GM21367 (cell line): ENCODE data around the gene RXRA.

Source experiments
- ATAC-seq: cut with Tn5 transposase; IDR thresholded peaks from one replicate; pipeline ENCODE4 v1.9.1; 2021; ENCODE audit not compliant: unreplicated experiment

RXRA gene

DNA sequence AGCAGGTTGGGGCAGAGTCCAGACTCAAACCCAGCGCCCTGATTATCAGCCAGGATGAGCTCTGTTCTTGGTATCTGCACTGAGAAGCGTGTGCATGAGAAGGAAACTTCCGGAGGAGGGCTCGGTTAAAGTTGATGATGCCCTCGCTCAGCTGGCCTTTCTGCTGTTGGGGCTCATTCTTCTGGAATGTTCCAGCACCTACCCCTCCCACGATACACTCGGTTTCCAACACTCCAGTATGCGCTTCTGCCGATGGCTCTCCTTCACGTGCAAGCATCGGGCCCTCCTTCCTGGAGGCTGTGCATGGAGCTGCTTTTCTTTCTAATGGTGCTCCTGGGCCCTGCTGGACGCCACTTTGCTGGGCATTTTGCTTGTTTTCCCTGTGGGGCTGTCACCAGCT is 134.0 kb downstream of the RXRA start:
- no peak for ATAC-seq

DNA sequence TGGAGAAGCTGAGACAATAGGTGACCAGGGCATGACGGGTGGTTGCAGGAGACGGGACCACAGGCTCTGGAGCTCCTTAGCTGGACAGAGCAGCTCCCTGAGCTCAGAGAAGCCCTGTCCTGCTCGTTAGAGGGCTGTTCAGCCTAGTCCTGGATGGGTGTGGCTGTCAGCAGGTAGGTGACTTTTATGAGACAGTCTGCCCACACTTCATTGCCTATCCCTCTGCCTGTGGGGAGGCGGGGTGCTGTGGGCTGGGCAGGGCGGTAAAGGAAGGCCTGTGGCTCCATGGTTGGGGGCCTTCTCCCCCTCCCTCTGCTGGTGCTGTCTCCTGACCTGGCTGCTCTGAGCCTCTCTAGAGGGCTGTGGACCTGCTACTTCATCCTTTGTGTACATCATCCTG is 134.6 kb downstream of the RXRA start:
- no peak for ATAC-seq

DNA sequence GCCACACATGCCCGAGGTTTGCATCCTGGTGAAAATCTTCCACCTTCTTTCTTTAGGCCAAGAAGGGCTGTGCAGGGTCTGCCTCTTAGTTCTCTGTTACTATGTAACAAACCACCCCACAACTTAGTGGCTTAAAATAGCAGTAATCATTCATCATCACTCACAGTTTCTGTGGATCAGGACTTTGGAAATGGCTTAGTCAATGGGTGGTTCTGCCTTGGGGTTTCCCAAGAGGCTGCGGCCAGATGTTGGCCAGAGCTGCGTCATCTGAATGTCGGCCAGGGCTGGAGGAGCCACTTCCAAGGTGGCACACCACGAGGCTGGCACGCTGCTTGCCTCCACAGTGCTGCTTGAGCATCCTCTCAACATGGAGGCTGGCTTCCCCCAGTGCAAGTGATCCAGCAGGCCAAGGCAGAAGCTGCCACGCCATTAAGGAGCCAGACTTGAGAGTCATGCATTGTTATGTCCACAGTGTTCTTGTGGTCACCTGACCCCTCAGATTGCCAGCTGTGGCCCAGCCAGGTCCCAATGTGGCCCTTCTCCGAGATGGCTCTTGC is 135.2 kb downstream of the RXRA start:
- no peak for ATAC-seq

DNA sequence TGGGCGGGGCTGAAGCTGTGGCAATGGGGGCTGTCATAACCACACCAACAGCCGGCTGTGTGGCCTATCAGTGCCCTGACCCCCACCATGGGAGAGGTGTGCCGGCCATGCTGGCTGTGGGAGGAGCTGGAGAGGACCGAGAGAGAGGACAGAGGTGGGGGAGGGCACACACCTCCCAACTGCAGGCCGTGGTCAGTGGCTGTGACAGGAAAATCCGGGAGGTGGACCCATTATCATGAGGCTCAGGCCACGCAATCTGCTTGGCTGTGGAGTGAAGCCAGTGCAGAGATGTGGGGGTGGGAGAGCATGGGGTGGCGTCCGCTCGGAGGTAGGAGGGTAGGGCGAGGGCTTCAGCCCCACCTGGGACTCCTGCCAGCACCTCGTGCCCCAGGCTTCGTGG is 136.1 kb downstream of the RXRA start:
- ATAC-seq: no peak

DNA sequence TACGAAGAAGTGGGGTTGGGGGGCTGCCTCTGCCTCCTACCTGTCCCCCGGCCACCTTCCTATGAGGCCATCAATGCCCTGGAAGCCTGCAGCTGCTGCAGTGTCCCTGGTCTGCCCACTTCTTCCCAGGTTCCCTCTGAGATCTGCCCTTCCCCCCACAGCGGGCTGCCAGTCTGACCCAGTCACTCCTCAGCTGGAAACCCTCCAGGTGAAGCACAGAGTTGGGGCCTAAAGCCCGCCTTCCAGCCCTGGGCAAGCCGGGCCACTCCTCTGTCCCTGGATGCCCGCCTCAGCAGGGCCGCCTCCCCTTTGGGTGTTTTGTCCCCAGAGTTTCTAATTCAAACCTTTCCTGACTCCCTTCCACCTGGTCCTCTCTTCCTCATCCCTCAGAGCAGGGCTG is 137.0 kb downstream of the RXRA start:
- no peak for ATAC-seq

DNA sequence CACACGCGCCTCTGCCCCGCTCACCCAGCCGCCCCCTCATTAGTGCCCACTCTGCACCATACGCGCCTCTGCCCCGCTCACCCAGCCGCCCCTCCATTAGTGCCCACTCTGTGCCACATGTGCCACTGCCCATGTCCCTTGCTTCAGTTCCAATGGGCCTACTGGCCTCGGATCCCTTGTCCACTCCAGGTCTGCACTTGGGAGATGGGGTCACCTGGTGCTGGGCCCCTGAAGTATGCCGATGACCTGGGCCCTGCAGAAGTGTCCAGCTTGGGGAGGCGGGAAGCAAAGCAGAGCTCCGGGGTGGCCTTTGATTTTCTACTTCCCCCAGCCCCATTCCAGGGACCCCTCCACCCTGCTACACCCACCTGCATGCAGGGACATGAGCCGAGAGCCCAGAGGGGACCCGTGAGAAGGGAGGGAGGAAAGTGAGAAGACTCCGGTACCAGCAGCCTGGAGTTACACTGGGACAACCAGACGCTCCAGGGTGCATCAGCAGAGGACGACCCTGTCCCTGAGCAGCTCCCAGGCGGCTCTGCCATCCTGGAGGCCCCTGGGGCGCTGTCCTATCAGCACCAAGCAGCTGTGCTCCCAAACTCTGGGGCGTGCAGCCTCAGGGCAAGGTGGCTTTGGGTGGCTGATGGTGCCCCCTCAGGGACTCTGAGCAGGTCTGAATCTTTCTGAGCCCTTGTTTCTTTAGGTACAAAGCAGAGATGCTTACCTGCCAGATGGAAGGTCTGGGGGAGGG is 140.8 kb downstream of the RXRA start:
- ATAC-seq: no peak

DNA sequence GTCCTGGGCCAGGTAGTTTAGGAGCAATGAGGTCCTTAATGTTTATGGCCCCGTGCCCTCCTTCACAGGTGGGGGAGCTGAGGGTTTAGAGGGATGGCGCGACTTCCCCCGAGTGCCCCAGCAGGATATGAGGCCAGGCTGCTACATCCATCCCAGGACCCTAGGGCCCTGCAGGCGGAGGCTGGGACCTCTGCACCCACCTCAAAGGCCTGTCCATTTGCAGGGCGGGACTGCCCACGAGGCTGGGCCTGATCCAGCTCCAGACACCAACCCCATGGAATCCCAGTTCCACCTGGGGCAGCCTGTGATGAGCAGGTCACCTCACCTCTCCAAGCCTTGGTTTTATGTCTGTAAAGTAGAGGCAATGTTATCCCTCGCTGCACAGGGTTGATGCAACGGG is 142.1 kb downstream of the RXRA start:
- no peak for ATAC-seq

DNA sequence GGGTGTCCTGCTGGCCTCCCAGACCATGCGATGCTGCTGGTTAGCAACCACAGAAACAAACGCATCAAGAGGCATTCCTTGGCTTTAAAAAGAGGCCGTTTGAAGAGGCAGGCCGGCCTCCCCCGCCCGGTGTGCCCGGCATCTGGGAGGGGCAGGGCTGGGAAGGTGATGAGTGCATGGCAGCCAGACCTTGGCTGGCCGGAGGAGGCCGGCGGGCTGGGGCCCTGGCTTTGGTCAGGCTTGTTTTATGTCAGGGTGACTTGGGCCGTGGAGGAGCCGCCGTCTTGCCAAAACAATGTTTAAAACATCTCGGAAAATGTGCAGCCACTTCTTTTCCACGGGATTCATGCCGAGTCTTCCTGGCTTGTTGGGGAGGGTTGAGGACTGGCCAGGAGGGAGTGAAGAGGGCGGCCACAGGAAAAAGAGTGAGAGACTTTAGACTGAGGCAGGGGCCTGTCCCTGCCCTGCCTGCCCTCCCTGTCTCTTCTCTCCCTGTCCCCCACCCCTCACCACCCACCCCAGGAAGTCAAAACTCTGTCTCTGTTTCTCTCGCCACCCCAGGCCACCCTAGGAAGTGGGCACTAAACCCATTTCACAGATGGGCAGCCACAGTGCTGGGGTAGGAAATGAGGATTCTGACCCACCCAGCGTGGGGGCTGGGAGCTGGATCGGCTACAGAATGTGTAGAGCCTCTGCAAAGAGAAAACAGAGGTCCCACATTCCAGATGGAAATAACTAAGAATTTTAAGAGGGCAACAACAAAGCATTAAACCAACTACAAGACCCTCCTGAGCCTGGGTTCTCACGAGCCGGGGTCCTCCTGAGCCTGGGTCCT is 143.0 kb downstream of the RXRA start:
- ATAC-seq: no peak

DNA sequence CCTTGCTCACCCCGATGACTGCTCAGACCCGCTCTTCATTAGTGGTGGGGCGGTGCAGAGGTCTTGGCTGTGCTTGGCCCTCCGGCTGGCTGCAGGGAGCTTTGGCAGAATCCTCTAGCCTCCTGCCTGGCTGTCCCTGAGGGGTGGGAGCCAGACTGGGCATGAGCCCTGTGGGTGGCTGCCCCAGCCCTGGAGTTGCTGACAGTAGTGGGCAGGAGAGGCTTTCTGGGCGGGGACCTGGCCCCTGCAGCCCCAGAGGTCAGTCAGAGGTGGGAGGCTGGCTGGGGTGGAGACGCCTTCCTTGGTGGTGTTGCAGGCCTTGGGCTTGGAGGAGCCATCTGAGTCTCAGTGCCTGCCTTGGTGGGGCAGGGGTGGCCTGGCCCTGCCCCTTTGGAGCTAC is 146.0 kb downstream of the RXRA start:
- no peak for ATAC-seq

DNA sequence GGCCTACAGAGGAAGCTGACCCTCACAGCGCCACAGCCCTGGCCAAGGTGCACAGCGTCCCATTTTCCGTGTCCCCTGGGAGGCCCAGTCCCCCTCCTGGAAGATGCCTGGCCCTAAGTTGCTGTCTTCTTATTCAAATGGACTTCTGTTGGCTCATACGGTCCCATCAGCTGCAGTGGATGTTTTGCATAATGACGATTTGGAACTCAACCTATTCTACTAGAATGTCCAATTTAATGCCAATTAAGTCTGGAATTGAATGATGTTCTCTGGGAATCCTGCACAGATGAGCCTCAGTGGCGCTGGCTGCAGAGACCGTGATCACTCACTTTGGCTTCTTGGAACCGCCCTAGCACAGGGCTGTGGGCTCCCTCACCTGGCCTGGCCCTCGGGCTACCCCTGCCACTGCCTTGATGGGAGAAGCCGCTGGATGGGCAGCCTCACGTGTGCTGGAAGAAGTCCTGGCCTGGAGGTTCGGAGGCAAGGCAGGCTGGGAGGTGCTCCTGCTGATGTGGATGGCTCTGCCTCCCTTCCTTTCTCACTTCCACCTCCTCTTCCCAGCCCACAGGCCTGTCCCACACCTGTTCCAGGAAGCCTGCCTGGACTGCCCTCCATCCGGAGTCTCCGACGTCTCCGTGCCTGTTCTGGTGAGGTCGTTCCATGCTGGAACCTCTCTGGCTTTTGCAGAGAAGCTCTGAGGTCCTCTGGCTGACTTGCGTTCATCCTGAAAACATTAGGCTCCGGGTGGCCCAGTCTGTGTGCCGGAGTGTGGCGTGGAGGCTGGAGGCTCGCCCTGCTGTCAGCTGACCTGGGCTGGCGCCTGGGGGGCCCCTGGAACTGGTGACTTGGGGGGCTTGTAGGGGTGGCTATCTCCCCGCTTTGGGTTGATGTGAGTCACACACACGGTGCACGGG is 147.1 kb downstream of the RXRA start:
- ATAC-seq: no peak

DNA sequence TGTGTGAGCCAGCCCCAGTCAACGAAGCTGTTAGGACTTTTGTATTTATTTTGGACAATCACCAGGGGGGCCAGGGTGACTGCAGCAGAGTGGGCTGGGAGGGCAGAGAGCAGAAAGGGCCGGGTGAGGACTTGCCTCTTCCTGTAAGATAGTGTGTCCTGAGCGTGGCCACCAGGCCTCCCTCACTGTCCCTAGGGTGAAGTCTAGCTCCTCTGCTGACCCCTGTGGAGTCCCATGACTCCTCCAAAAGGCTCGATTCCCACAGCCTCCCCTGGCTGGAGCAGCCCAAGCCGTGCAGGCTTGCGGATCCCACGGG is 147.8 kb downstream of the RXRA start:
- ATAC-seq: no peak

DNA sequence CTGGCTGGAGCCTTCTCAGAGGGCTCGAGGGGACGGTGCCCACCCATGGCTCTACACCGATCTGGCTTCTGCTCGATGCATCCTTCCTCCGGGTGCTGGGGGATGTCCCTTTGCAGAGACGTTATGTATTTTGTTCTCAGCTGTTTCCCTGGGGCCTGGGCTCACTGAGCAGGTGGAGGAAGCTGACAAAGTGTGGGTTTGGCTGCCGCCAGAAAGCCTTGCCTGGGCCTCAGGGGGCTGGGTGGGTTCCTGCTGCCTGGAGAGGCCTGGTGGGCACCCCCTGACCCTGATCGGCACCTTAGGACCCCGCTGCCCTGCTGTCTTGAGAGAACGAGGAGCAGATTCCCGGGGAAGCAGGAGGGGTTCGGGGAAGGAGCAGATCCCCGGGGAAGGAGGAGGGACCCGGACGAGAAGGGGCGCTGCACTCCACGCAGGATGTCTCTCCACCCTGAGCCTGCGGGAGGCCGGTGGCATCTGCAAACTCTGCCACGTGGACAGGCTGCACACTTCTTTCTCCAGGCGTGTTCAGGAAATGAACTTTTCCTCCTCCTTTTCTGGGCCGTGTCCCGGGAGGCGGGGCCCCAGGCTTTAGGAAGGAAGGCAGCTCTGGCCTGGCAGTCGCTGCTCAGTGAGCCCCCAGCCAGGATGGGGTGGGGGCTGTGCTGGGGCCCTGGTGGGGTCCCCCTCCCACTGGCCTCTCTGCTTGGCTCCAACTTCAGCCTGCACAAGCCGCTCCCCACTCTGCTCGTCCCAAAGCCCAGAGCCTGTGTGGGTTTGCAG is 148.9 kb downstream of the RXRA start:
- no peak for ATAC-seq

DNA sequence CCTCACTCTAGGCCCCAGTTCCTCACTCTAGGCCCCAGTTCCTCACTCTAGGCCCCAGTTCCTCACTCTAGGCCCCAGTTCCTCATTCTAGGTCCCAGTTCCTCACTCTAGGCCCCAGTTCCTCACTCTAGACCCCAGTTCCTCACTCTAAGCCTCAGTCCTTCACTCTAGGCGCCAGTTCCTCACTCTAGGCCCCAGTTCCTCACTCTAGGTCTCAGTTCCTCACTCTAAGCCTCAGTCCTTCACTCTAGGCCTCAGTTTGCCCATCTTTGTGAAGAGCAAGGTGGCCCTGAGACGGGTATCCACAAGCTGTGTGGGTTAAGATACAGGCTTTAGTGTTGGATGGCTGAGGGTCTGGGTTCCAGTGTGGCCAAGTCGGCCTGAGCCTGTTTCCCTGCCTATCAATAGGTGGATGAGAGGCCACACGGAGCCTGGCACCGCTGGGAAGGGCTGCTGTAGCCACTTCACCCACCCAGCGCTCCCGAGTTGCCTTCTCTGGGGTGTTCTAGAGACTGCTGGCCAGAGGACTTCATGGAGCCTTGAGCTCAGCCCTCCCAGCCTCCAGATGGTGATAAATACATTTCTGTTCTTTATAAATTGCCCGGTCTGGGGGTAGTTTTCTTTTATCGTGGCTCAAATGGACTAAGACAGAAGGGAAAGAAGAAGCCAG is 150.2 kb downstream of the RXRA start:
- no peak for ATAC-seq

DNA sequence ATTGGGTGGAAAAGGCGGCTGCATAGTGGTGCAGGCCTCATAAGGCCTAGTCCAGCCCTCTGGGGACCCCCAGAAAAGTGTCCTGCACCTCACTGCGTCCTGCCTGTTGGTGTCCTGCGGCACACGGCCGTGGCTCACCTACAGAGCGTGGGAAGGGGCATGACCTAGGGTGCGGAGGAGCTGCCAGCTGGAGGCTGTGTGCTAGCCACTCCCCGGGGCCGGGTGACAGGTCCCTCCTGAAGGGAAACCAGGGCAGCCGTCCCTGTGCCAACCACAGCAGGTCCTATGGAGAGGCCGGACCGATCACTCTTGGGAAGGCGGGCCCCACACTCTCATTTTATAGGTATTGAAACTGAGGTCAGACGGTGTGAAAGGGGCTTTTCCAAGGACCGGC is 150.7 kb downstream of the RXRA start:
- no peak for ATAC-seq

DNA sequence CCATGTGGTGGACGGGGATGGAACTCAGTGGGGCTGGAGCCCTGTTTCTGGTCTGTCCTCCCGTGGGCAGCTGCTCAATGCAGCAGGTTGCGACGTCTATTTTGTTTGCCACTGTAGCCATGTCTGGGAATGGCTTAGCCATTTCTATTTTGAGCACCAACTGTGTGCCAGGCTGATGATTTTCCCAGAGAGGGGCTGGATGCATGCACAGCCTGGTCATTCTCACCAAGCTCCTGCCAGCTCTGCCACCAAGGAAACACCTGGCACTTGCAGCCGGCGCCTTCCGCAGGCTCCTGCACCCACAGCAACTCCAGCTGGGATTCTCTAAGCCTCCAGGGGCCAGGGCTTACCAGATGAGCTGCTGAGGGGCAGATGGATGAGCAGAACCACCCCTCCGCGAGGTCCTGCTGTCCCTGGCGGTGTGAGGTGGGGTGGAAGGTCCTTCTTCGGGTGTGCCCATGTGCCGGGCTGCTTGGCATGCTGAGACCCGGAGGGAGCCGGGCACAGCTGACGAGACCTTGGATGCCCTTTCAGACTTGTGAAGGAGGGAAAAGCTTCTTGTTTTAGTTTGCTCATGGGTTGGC is 151.2 kb downstream of the RXRA start:
- no peak for ATAC-seq

DNA sequence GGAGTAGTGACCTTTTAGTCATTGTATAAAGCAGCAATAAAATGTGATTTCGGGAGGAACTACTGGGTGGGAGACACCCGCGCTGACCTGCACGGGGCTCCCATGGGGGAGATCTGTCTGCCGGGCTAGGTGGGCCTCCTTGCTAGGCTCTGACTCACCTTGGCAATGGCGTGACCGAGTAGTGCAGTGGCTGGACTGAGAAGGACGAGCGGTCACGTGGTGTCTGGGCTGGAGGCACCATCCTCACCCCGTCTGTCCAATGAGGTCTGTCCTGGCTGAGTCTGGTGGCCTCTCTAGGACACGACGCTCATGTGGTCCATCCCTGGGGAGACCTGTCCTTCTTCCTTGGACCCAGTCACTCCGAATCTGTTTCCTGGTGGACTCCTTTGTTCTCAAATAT is 151.7 kb downstream of the RXRA start:
- ATAC-seq: no peak

DNA sequence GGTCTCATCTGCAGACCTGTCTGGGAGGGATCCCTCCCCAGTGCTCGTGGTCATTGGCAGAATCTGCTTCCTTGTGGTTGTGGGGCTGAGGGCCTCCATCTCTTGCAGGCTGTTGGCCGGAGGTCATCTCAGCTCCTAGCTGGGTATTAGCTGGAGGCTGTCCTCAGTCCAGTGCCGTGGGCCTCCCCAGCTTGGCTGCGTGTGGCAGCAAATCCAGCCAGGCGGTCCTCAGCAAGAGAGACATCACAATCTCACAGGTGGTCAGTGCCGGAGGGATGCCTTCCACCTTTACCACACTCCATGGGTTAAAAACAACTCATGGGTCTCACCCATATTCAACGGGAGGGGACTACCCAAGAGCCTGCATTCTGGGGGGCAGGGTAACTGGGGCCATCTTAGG is 155.5 kb downstream of the RXRA start:
- no peak for ATAC-seq

DNA sequence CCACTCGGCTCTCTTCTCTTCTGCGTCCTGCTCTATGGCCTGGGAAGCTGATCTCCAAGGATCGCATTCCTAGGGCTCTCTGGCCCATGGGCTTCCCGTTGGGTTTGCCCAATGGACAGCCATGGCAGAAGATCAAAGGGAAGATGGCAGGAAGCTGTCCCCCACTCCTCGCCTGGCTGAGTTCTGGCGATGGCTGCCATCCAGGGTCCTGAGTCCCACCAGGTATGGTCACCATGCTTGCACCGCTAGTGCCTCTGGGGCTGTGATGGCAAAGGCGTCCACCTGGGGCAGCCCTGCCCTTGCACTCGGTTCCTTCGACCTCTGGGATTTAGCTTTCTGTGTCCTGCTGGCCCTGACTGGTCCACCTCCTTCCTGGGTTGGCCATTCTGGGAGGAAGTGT is 156.0 kb downstream of the RXRA start:
- no peak for ATAC-seq

DNA sequence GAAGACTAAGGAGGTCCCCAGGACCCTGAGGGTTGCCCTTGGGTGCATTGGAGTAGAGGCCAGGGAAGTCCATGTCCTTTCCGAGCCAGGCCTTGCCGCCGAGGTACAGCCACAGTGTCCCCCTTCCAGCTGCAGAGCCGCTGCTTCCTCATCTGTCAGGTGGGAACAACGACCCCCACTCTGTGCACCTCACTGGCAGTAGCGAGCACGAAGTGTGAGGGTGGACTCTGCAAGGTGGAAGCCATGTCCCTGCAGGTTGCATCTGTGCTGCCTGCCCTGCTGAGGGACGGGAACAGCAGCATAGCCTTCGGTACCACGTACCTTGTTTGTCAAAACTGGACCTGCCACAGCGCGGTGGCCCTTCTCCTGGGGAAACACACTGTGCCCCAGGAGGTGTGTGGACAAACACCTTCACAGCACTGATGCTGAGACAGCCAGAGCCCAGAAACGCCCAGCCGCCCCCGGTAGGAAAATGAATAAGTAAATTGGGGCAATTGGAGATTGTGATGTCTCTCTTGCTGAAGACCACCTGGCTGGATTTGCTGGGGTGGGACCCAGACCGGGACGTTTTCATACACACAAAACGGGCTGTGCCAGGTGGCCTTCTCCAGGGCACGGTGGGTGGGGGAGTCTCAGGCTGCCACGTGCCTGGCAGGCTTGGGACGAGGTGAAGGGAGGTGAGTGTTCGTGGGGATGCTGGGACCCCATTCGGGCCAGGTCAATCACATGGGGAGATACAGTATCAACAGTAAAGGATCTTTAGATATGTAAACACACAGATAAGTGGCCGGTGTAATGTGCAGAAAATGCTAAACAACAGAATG is 157.3 kb downstream of the RXRA start:
- no peak for ATAC-seq
